Suppressor macrophage treated with lipopolysaccharide for 1 hour (primary cell): ENCODE results near the gene CHST12.

Experiments used
- DNase-seq, 3 donors: peaks; one replicate each; pipeline ENCODE4 v3.0.0-alpha.2; 2020 to 2022

CHST12 gene

GRCh38 chr7:2483494-2483893 lies 80.1 kb downstream of the CHST12 start:
- DNase-seq: no peak

GRCh38 chr7:2484868-2485267 lies 81.5 kb downstream of the CHST12 start:
- no peak for DNase-seq

- DNase-seq: no peak
These were observed 84.3 kb downstream of the CHST12 start for GRCh38 chr7:2487586-2488271.

GRCh38 chr7:2488272-2488645 lies 84.8 kb downstream of the CHST12 start:
- DNase-seq: no peak

- DNase-seq: no peak
These were observed 85.3 kb downstream of the CHST12 start for GRCh38 chr7:2488681-2489080.

- no peak for DNase-seq
These were observed 86.8 kb downstream of the CHST12 start for GRCh38 chr7:2490181-2490651.

- no peak for DNase-seq
These were observed 88.6 kb downstream of the CHST12 start for GRCh38 chr7:2492038-2492437.

GRCh38 chr7:2493205-2494164 lies 90.1 kb downstream of the CHST12 start:
- no peak for DNase-seq

- DNase-seq: no peak
These were observed 91.0 kb downstream of the CHST12 start for GRCh38 chr7:2494191-2495130.

- DNase-seq: no peak
These were observed 92.2 kb downstream of the CHST12 start for GRCh38 chr7:2495418-2496299.

- DNase-seq: no peak
These were observed 93.0 kb downstream of the CHST12 start for GRCh38 chr7:2496375-2496774.

GRCh38 chr7:2497065-2497464 lies 93.7 kb downstream of the CHST12 start:
- DNase-seq: no peak

GRCh38 chr7:2497500-2498336 lies 94.3 kb downstream of the CHST12 start:
- DNase-seq: no peak
